ENCODE data around the gene SCN4A. TPM values are rescaled to one million over a fixed set of nuclear protein-coding genes. Genes with fewer than 3 reads are reported as not detected.

SCN4A gene
- polyA plus RNA-seq, 1 donor from 2014 or later = not detected

DNA sequence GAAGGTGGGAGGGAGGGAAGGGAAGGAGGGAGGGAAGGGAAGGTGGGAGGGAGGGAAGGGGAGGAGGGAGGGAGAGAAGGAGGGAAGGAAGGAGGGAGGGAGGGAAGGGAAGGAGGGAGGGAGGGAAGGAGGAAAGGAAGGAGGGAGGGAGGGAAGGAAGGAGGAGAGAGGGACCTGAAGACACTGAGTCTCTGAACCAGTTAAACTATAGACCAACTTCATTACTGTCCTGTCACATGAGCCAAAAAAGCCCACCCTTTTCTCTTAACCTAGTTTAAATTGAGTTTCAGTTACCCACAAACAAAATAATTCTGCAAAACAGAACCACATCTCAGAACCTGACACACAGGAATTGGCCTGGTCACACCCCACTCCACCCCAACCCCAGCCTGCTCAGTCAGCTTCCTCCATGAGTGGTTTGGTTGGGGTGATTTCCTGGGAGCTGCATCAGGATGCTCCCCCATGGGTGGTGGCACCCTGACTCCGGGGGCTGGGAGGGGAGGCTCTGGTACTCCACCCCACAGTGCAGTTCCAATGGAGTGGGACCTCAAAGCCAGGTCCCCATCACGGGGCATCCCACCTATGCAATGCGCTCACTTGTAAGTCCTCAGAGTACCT is 20.8 kb upstream of the SCN4A start:
- Histone ChIP-seq H3K9ac (ENCODE audit: low read length) (no peak overlapping the region), H3K4me3 (ENCODE audit: low read length) (no peak overlapping the region), H3K36me3 (ENCODE audit: insufficient read depth, low read length) (no peaks in the 10 kb centered on the region), H4K20me1 (ENCODE audit: insufficient read depth) (no peaks in the 10 kb centered on the region), H3K27me3 (ENCODE audit: insufficient read depth, low read depth, low read length) (no peaks in the 10 kb centered on the region), H3K9me2 (ENCODE audit: insufficient read depth, low read length) (no peaks in the 10 kb centered on the region), H3F3A (ENCODE audit: insufficient read depth, low read length, poor library complexity, severe bottlenecking) (no peaks in the 10 kb centered on the region), H3K9me3 (ENCODE audit: low read length) (no peaks in the 10 kb centered on the region), H3K79me2 (replicated peaks; ENCODE audit: insufficient read depth, low read length) (no peaks in the 10 kb centered on the region), H3K27ac (ENCODE audit: low read length) (no peak overlapping the region), H2AFZ (ENCODE audit: low read depth, low read length) (no peak overlapping the region), H3K4me2 (ENCODE audit: low read length) (no peak overlapping the region)
- no peak for TF ChIP-seq POLR2AphosphoS5 (IDR thresholded peaks at IDR 0.05)
- TF ChIP-seq EZH2 (IDR thresholded peaks at IDR 0.05; ENCODE audit: borderline replicate concordance, insufficient read depth, low read length, poor library complexity, severe bottlenecking) = no peak

DNA sequence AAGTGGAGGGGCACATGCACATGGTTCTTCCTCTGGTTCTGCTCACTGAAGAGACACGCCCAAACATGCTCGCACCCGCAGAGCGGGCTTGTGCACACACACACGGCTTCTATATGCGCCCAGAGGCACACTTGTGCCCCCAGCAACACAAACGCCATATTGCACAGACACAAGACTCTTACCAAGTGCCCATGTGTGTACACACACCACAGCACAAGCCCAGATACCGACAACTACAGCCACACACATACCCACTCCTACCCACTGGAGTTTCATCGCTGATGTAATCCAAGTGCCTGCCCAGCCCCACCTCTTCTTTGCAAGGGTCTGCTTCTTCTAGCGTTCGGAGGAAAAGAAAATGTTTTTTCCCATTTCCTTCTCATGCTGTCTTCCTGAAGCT is 18.9 kb upstream of the SCN4A start:
- Histone ChIP-seq H3K4me2 (ENCODE audit: low read length) (no peak overlapping the region), H3K36me3 (ENCODE audit: insufficient read depth, low read length) (no peaks in the 10 kb centered on the region), H3F3A (ENCODE audit: insufficient read depth, low read length, poor library complexity, severe bottlenecking) (no peaks in the 10 kb centered on the region), H2AFZ (ENCODE audit: low read depth, low read length) (no peak overlapping the region), H3K9me3 (ENCODE audit: low read length) (no peaks in the 10 kb centered on the region), H3K4me3 (ENCODE audit: low read length) (no peak overlapping the region), H4K20me1 (ENCODE audit: insufficient read depth) (no peaks in the 10 kb centered on the region), H3K79me2 (replicated peaks; ENCODE audit: insufficient read depth, low read length) (no peaks in the 10 kb centered on the region), H3K9ac (ENCODE audit: low read length) (no peak overlapping the region), H3K27me3 (ENCODE audit: insufficient read depth, low read depth, low read length) (no peaks in the 10 kb centered on the region), H3K27ac (ENCODE audit: low read length) (no peak overlapping the region), H3K9me2 (ENCODE audit: insufficient read depth, low read length) (no peaks in the 10 kb centered on the region)
- TF ChIP-seq POLR2AphosphoS5 (IDR thresholded peaks at IDR 0.05) (no peak), MXI1 (conservative IDR thresholded peaks at IDR 0.05; ENCODE audit: poor library complexity, severe bottlenecking) (no peak), TAF1 (IDR thresholded peaks at IDR 0.05; ENCODE audit: low read depth) (no peak), RAD21 (conservative IDR thresholded peaks at IDR 0.05) (no peak), EZH2 (IDR thresholded peaks at IDR 0.05; ENCODE audit: borderline replicate concordance, insufficient read depth, low read length, poor library complexity, severe bottlenecking) (no peak), EP300 (conservative IDR thresholded peaks at IDR 0.05; ENCODE audit: poor library complexity, severe bottlenecking) (no peak), SMC3 (conservative IDR thresholded peaks at IDR 0.05; ENCODE audit: poor library complexity) (no peak)
- TF ChIP-seq, protein P1, sequence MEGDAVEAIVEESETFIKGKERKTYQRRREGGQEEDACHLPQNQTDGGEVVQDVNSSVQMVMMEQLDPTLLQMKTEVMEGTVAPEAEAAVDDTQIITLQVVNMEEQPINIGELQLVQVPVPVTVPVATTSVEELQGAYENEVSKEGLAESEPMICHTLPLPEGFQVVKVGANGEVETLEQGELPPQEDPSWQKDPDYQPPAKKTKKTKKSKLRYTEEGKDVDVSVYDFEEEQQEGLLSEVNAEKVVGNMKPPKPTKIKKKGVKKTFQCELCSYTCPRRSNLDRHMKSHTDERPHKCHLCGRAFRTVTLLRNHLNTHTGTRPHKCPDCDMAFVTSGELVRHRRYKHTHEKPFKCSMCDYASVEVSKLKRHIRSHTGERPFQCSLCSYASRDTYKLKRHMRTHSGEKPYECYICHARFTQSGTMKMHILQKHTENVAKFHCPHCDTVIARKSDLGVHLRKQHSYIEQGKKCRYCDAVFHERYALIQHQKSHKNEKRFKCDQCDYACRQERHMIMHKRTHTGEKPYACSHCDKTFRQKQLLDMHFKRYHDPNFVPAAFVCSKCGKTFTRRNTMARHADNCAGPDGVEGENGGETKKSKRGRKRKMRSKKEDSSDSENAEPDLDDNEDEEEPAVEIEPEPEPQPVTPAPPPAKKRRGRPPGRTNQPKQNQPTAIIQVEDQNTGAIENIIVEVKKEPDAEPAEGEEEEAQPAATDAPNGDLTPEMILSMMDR (IDR thresholded peaks at IDR 0.05; ENCODE audit: poor library complexity, severe bottlenecking) = no peak
- TF ChIP-seq, protein P2, sequence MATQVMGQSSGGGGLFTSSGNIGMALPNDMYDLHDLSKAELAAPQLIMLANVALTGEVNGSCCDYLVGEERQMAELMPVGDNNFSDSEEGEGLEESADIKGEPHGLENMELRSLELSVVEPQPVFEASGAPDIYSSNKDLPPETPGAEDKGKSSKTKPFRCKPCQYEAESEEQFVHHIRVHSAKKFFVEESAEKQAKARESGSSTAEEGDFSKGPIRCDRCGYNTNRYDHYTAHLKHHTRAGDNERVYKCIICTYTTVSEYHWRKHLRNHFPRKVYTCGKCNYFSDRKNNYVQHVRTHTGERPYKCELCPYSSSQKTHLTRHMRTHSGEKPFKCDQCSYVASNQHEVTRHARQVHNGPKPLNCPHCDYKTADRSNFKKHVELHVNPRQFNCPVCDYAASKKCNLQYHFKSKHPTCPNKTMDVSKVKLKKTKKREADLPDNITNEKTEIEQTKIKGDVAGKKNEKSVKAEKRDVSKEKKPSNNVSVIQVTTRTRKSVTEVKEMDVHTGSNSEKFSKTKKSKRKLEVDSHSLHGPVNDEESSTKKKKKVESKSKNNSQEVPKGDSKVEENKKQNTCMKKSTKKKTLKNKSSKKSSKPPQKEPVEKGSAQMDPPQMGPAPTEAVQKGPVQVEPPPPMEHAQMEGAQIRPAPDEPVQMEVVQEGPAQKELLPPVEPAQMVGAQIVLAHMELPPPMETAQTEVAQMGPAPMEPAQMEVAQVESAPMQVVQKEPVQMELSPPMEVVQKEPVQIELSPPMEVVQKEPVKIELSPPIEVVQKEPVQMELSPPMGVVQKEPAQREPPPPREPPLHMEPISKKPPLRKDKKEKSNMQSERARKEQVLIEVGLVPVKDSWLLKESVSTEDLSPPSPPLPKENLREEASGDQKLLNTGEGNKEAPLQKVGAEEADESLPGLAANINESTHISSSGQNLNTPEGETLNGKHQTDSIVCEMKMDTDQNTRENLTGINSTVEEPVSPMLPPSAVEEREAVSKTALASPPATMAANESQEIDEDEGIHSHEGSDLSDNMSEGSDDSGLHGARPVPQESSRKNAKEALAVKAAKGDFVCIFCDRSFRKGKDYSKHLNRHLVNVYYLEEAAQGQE (IDR thresholded peaks at IDR 0.05; ENCODE audit: borderline replicate concordance) = no peak

Data from neural cell (in vitro differentiated cells).